Keratinocyte (primary cell): ENCODE measurements around the gene CCDC27. TPM values are rescaled to one million over a fixed set of nuclear protein-coding genes. Genes with fewer than 3 reads are reported as not detected.

Experiments used
- DNase-seq: peaks from one replicate; pipeline ENCODE4 v3.0.0-alpha.2; 2011; ENCODE audit warnings: low read depth, missing footprints, low spot score
- FAIRE-seq: peaks from 2 replicates; lab custom pipeline; 2011; peaks lifted over from hg19 to GRCh38; lab: Jason Lieb, UNC
- H2AFZ ChIP-seq: 2 replicates; pipeline ENCODE4 v1.6.0; 2012; ENCODE audit warnings: low read length, control low read depth, inconsistent platforms; ENCODE audit not compliant: control insufficient read depth
- H3K27ac ChIP-seq: 2 replicates; pipeline ENCODE4 v1.5.1; 2011; ENCODE audit warnings: low read length; ENCODE audit not compliant: control insufficient read depth, insufficient read depth
- H3K27me3 ChIP-seq: 3 replicates; pipeline ENCODE4 v1.6.0; 2011; ENCODE audit warnings: low read length; ENCODE audit not compliant: control insufficient read depth, insufficient read depth; ENCODE audit errors: extremely low read depth
- H3K36me3 ChIP-seq, 2 experiments: 2 replicates in 1 of 2; 3 replicates in 1 of 2; pipeline ENCODE4 v1.5.1; 2011; ENCODE audit warnings: low read length in 2 of 2, mild to moderate bottlenecking in 1 of 2; ENCODE audit not compliant: control insufficient read depth in 2 of 2, insufficient read depth in 2 of 2; ENCODE audit errors: extremely low read depth in 1 of 2
- H3K4me1 ChIP-seq: 3 replicates; pipeline ENCODE4 v1.5.1; 2011; ENCODE audit warnings: low read length; ENCODE audit not compliant: control insufficient read depth, insufficient read depth; ENCODE audit errors: extremely low read depth
- H3K4me2 ChIP-seq: 3 replicates; pipeline ENCODE4 v1.6.0; 2011; ENCODE audit warnings: low read depth, low read length; ENCODE audit not compliant: control insufficient read depth, insufficient read depth; ENCODE audit errors: extremely low read depth
- H3K4me3 ChIP-seq, 3 experiments: fragments of 200-600 bp in 1 of 3; sonication (generic) in 1 of 3; 2 replicates in 2 of 3; 3 replicates in 1 of 3; pipeline ENCODE4 v1.5.1; 2011 to 2016; ENCODE audit warnings: low read length in 3 of 3, mild to moderate bottlenecking in 3 of 3, control low read depth in 2 of 3, inconsistent platforms in 1 of 3, low read depth in 1 of 3, mixed read lengths in 1 of 3, mixed run types in 1 of 3, moderate library complexity in 1 of 3; ENCODE audit not compliant: control insufficient read depth in 2 of 3, insufficient read depth in 2 of 3; ENCODE audit errors: extremely low read depth in 1 of 3
- H3K79me2 ChIP-seq: 2 replicates; pipeline ENCODE4 v1.6.0; 2012; ENCODE audit warnings: low read length; ENCODE audit not compliant: control insufficient read depth, insufficient read depth
- H3K9ac ChIP-seq: 3 replicates; pipeline ENCODE4 v1.6.0; 2011; ENCODE audit warnings: low read length; ENCODE audit not compliant: control insufficient read depth, insufficient read depth; ENCODE audit errors: extremely low read depth
- H3K9me1 ChIP-seq: 3 replicates; pipeline ENCODE4 v1.6.0; 2011; ENCODE audit warnings: low read length; ENCODE audit not compliant: control insufficient read depth, insufficient read depth; ENCODE audit errors: extremely low read depth
- H3K9me3 ChIP-seq: 2 replicates; pipeline ENCODE4 v1.5.1; 2012; ENCODE audit warnings: low read depth, low read length; ENCODE audit not compliant: control insufficient read depth
- H4K20me1 ChIP-seq: 3 replicates; pipeline ENCODE4 v1.6.0; 2011; ENCODE audit warnings: low read length; ENCODE audit not compliant: control insufficient read depth, insufficient read depth; ENCODE audit errors: extremely low read depth
- CTCF ChIP-seq, 3 experiments: IDR thresholded peaks in 1 of 3; conservative IDR thresholded peaks in 1 of 3; optimal IDR thresholded peaks in 1 of 3; 2 replicates in 2 of 3; 3 replicates in 1 of 3; pipeline versions ENCODE3 to v1.5.1; 2011; ENCODE audit warnings: low read length in 3 of 3, mild to moderate bottlenecking in 3 of 3, moderate library complexity in 2 of 3, control low read depth in 1 of 3, inconsistent platforms in 1 of 3; ENCODE audit not compliant: insufficient read depth in 2 of 3; ENCODE audit errors: extremely low read depth in 1 of 3
- EZH2 ChIP-seq: IDR thresholded peaks from one replicate; pipeline ENCODE4 v1.6.1; 2012; ENCODE audit warnings: inconsistent platforms, mild to moderate bottlenecking, low read length, moderate library complexity
- dilution Hi-C: fragments of 300-500 bp; cut with MboI; formaldehyde crosslinking; loops from one replicate; pipeline ENCODE4 v1.7.0; 2020; ENCODE audit warnings: low sequenced_read_pairs; ENCODE audit not compliant: extremely low pct_ligation_motif_present
- polyA plus RNA-seq, 5 experiments: library from polyadenylated mRNA; depleted of rRNA in 3 of 5; stranded (reverse) in 3 of 5; stranded (forward) in 1 of 5; unstranded in 1 of 5; fragments of >200 nt; gene quantifications; 1 replicate in 1 of 5; 2 replicates in 3 of 5; 3 replicates in 1 of 5; pipeline versions ENCODE4 v1.2.1 to v1.2.3, GENCODE V29; 2011 to 2012; ENCODE audit warnings: missing spikeins in 2 of 5, low read depth in 1 of 5, low replicate concordance in 1 of 5

Gene CCDC27
- polyA plus RNA-seq, 1 donor (not counting 4 experiments of a cell fraction or from before 2014, with no cell fraction given), result not detected

GRCh38 chr1:3744646-3745045 lies 7.6 kb upstream of the CCDC27 start:
- Histone ChIP-seq H3K27ac (no peak overlapping the region), H3K27me3 (no peaks in the 10 kb centered on the region), H3K4me1 (peaks cover 17% of the 10 kb centered on the region), H3K36me3 (peaks cover 6 to 12% of the 10 kb centered on the region in 2 experiments), H4K20me1 (no peaks in the 10 kb centered on the region), H3K9me1 (peaks cover 2% of the 10 kb centered on the region), H3K4me3 (no peak overlapping the region), H2AFZ (no peak overlapping the region), H3K9ac (no peak overlapping the region), H3K4me2 (no peak overlapping the region), H3K79me2 (no peaks in the 10 kb centered on the region), H3K9me3 (no peaks in the 10 kb centered on the region)
- TF ChIP-seq EZH2, result no peak
- no peak for TF ChIP-seq CTCF (optimal IDR thresholded peaks at IDR 0.05 in 1 of 3, IDR thresholded peaks at IDR 0.05 in 1 of 3, conservative IDR thresholded peaks at IDR 0.05 in 1 of 3; ENCODE audit: extremely low read depth in 1 of 3, insufficient read depth in 2 of 3, low read length in 3 of 3)
- dilution Hi-C loops, result no loop called here
- no peak for DNase-seq
- no peak for FAIRE-seq

DNA sequence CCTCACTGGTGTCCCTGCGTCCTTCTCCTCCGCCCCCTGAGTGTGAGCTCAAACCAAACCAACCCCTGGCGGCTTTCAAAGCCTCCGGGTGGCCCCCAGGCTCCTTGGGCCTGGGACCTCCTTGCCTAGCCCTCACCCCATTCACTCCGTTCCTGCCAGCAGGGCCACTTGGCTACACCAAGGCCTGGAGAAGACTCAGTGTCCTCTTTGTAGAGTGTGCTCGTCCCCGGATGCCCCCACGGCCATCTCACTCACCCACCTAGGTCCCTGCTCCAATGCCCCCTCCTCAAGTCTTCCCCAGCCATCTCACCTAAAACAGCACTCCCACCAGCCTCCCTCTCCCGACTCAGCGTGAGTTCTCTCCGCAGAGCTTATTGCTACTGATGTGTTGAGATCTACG lies 7.2 kb upstream of the CCDC27 start:
- Histone ChIP-seq H3K36me3 (peaks cover 6 to 10% of the 10 kb centered on the region in 2 experiments), H3K9me3 (no peaks in the 10 kb centered on the region), H3K4me2 (no peak overlapping the region), H2AFZ (no peak overlapping the region), H3K9me1 (peaks cover 2% of the 10 kb centered on the region), H4K20me1 (no peaks in the 10 kb centered on the region), H3K4me3 (no peak overlapping the region), H3K27me3 (no peaks in the 10 kb centered on the region), H3K27ac (no peak overlapping the region), H3K4me1 (peaks cover 17% of the 10 kb centered on the region), H3K79me2 (no peaks in the 10 kb centered on the region), H3K9ac (no peak overlapping the region)
- DNase-seq, result no peak
- no peak for TF ChIP-seq CTCF (optimal IDR thresholded peaks at IDR 0.05 in 1 of 3, IDR thresholded peaks at IDR 0.05 in 1 of 3, conservative IDR thresholded peaks at IDR 0.05 in 1 of 3; ENCODE audit: extremely low read depth in 1 of 3, insufficient read depth in 2 of 3, low read length in 3 of 3)
- no peak for TF ChIP-seq EZH2
- FAIRE-seq, result no peak
- dilution Hi-C loops, result no loop called here
